Epithelial cell of esophagus (primary cell): ENCODE measurements around the gene ERCC6L2.

ENCODE experiments used
- DNase-seq: peaks from one replicate; pipeline ENCODE4 v3.0.0; 2010; ENCODE audit warnings: low read depth
- H3K4me3 ChIP-seq: 2 replicates; pipeline ENCODE4 v1.5.1; 2011; ENCODE audit warnings: mild to moderate bottlenecking, low read length, control low read depth
- CTCF ChIP-seq: IDR thresholded peaks from 2 replicates; pipeline ENCODE4 v1.5.1; 2011; ENCODE audit warnings: low read depth, mild to moderate bottlenecking, low read length, control low read depth, inconsistent platforms; ENCODE audit not compliant: insufficient read depth; ENCODE audit errors: missing control alignments

ERCC6L2 gene, protein sequence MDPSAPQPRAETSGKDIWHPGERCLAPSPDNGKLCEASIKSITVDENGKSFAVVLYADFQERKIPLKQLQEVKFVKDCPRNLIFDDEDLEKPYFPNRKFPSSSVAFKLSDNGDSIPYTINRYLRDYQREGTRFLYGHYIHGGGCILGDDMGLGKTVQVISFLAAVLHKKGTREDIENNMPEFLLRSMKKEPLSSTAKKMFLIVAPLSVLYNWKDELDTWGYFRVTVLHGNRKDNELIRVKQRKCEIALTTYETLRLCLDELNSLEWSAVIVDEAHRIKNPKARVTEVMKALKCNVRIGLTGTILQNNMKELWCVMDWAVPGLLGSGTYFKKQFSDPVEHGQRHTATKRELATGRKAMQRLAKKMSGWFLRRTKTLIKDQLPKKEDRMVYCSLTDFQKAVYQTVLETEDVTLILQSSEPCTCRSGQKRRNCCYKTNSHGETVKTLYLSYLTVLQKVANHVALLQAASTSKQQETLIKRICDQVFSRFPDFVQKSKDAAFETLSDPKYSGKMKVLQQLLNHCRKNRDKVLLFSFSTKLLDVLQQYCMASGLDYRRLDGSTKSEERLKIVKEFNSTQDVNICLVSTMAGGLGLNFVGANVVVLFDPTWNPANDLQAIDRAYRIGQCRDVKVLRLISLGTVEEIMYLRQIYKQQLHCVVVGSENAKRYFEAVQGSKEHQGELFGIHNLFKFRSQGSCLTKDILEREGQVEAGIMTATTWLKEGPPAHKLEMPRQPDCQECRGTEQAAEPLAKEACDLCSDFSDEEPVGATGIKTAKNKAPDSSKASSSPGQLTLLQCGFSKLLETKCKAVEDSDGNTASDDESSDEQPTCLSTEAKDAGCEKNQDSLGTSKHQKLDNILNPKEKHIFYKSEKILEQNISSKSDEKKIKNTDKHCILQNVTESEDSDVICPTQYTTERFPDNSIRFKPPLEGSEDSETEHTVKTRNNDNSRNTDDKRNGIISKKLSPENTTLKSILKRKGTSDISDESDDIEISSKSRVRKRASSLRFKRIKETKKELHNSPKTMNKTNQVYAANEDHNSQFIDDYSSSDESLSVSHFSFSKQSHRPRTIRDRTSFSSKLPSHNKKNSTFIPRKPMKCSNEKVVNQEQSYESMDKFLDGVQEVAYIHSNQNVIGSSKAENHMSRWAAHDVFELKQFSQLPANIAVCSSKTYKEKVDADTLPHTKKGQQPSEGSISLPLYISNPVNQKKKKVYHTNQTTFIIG (N-terminal part only)

DNA sequence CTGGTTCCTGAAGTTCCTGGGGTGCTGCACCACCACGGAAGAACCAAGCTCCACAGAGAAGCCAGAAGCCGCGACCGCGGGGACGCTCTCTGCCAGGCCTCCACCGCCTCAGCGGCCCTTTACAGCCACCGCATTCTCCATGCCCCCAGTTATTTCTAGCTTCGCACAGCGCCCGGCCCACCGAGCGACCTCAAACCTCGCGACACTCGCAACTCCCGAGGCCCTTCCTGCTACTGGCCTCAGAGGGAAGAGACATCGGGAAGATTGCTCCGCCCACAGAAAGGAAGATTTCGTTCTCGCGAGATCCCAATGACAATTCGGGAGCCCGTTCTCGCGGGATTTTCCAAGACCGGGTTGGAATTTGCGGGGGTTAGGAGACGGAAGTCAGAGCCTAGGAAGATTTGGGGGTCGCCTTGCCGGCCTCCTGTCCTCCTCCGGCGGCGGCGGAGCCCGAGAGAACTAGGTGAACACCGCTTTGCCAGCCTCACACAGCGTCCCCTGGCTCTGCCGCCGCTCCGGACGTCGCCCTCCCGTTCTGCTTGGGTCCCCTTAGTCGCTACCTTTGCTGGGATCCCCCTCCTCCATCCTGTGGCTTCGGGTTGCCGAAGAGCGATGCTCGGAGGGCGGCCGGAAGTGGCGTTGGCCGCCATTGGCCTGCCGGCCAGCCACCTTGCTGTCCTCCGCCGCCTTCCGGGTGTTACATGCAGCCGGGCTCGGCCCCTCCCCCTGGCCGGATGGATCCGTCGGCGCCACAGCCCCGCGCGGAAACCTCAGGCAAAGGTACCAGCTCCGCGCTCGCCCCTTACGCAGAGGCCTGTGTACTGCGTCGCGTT is at the start of gene ERCC6L2:
Gene ERCC6L2, plus strand, starts transcription at position 387 of the 833 bp plus-strand sequence. Its CDS starts 348 bp downstream, at position 735.
- no peak within 1 kb of the TSS for H3K4me3 ChIP-seq
- no peak for TF ChIP-seq CTCF

GRCh38 chr9:95826183-95826838 is 49.2 kb upstream of the ERCC6L2 start:
- no peak for TF ChIP-seq CTCF
- DNase-seq, result no peak
- no peak overlapping the region for H3K4me3 ChIP-seq

More for the DNA sequence above, at the start of gene ERCC6L2:
- DNase-seq, result peak; percentile 97

DNA sequence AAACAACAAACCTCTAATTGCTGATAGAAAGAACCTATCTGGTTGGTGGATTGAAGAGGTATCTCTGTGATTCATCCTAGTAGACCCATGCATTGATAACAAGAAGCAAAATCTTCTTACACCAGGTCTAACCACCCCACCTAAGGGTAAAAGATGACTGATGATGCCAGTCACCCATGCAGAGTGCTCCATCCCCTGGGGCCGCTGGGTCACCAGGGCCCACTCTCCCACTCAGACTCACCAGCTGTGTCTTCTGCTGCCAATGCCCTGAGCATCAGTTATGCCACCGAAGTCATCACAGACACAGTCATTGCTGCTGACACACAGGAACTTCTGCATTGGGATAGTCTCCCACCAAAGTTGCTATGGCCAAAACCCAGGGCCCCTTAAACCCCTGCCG is 44.7 kb upstream of the ERCC6L2 start:
- H3K4me3 ChIP-seq, result no peak overlapping the region
- TF ChIP-seq CTCF, result no peak
- DNase-seq, result no peak

DNA sequence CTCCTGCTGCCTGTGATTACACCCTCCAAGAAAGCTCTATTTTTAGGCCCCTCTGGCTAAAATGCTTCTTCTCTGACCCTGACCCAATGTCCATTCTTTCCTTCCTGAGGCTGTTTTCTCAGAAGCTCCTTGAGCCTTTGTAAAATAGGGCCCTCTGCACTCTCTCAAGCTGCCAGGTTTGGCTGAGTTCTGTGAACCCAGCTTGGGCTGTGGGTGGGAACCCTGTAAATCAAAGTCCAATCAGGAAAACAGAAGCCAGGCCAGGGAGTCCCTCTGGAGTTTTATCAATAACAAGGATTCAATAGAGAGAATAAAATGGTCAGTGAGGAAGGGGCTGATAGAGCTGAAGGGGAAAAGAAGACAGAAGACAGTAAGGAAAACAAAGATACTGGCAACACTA is 43.7 kb upstream of the ERCC6L2 start:
- no peak for TF ChIP-seq CTCF
- no peak overlapping the region for H3K4me3 ChIP-seq
- no peak for DNase-seq

DNA sequence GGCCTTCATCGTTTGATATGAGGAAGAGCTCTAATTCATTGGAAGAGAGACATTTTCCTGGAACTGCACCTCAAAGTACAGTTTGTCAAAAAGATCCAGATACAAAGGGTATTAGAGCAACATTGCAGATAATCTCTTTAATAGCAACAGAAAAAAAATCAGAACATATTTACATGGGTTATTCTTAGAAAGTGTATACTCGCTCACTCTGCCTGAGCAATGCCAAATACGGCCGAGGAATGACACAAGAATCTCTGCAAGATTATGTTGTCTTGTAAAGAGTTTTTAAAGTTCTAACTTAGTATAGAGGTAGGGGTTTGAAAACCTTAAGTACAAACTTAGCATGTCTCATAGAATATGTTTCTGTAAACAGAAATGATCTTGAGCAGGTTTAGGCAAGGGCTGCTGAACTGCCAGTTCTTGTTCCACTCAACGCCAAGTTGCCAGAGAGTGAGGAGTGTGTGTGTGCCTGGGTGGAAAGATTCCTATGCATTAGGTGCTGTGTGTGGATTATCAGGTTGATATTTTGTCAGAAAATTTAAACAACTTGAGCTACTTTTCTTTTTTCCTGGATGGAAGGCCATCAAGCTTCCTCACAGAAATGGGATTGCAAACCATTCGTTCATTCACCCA is 41.8 kb upstream of the ERCC6L2 start:
- DNase-seq, result no peak
- TF ChIP-seq CTCF, result no peak
- no peak overlapping the region for H3K4me3 ChIP-seq
